SK-N-SH (cell line): ENCODE data around the gene IZUMO1.
"Not testable (repeated sequence)": the region's sequence is repeated elsewhere in the genome, so short reads cannot be mapped to it uniquely, and the experiment has no call there.

ENCODE experiments used
- CHD2 ChIP-seq: fragments of 150-350 bp; IDR thresholded peaks from 2 replicates; pipeline ENCODE4 v1.6.1; 2018; ENCODE audit warnings: low read length; ENCODE audit not compliant: partially characterized antibody
- EZH2phosphoT487 ChIP-seq: fragments of 200-600 bp; sonication (generic); IDR thresholded peaks from 2 replicates; pipeline ENCODE4 v1.6.1; 2017; ENCODE audit warnings: low read depth, mixed run types, mild to moderate bottlenecking, antibody characterized with exemption, moderate library complexity, borderline replicate concordance
- MEF2A ChIP-seq: IDR thresholded peaks from 2 replicates; pipeline ENCODE4 v1.4.0; 2012; ENCODE audit warnings: low read depth, borderline replicate concordance
- NFIC ChIP-seq: IDR thresholded peaks from 2 replicates; pipeline ENCODE4 v1.4.0; 2012; ENCODE audit warnings: borderline replicate concordance
- NRF1 ChIP-seq: IDR thresholded peaks from 2 replicates; pipeline ENCODE4 v1.6.1; 2012; ENCODE audit warnings: low read depth, mild to moderate bottlenecking, low read length
- POLR2AphosphoS5 ChIP-seq: IDR thresholded peaks from 2 replicates; pipeline ENCODE4 v1.6.1; 2012; ENCODE audit warnings: low read depth, low read length
- SIN3A ChIP-seq: IDR thresholded peaks from 2 replicates; pipeline ENCODE4 v1.6.1; 2012; ENCODE audit warnings: low read depth, mild to moderate bottlenecking, low read length, moderate library complexity, borderline replicate concordance
- TAF1 ChIP-seq: IDR thresholded peaks from 2 replicates; pipeline ENCODE4 v1.6.1; 2012; ENCODE audit warnings: low read depth, mild to moderate bottlenecking, low read length, moderate library complexity, borderline replicate concordance
- TEAD4 ChIP-seq: IDR thresholded peaks from 2 replicates; pipeline ENCODE4 v1.4.0; 2012; ENCODE audit warnings: mild to moderate bottlenecking, borderline replicate concordance; ENCODE audit not compliant: insufficient read depth
- TF ChIP-seq, protein P1 (sequence below): fragments of 200-600 bp; sonication (generic); IDR thresholded peaks from 2 replicates; pipeline ENCODE4 v1.6.1; 2017; ENCODE audit warnings: antibody characterized with exemption, mild to moderate bottlenecking, moderate library complexity
- TF ChIP-seq, protein P2 (sequence below): fragments of 150-350 bp; IDR thresholded peaks from 2 replicates; pipeline ENCODE4 v1.6.1; 2017; ENCODE audit warnings: antibody characterized with exemption, low read length, low read depth, borderline replicate concordance
- TF ChIP-seq, protein P3 (sequence below): IDR thresholded peaks from 2 replicates; pipeline ENCODE4 v1.6.1; 2012; ENCODE audit warnings: mild to moderate bottlenecking, low read depth, low read length, moderate library complexity

DNA sequence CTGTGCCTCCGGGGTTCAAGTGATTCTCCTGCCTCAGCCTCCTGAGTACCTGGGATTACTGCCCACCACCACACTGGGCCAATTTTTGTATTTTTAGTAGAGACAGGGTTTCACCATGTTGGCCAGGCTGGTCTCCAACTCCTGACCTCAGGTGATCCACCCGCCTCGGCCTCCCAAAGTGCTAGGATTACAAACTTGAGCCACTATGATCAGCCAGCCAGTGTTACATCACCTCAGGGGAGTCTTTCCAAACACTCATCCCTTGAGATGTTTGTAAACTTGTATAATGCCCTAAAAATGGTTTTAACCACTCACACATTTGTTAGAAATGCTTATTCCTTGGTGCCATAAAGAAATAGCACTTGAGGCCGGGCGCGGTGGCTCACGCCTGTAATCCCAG lies 39.7 kb upstream of the IZUMO1 start:
- TF ChIP-seq, protein P1, sequence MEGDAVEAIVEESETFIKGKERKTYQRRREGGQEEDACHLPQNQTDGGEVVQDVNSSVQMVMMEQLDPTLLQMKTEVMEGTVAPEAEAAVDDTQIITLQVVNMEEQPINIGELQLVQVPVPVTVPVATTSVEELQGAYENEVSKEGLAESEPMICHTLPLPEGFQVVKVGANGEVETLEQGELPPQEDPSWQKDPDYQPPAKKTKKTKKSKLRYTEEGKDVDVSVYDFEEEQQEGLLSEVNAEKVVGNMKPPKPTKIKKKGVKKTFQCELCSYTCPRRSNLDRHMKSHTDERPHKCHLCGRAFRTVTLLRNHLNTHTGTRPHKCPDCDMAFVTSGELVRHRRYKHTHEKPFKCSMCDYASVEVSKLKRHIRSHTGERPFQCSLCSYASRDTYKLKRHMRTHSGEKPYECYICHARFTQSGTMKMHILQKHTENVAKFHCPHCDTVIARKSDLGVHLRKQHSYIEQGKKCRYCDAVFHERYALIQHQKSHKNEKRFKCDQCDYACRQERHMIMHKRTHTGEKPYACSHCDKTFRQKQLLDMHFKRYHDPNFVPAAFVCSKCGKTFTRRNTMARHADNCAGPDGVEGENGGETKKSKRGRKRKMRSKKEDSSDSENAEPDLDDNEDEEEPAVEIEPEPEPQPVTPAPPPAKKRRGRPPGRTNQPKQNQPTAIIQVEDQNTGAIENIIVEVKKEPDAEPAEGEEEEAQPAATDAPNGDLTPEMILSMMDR, result not testable (repeated sequence)
- not testable (repeated sequence) for TF ChIP-seq TEAD4, SIN3A, NFIC, EZH2phosphoT487, NRF1, MEF2A, CHD2, TAF1, POLR2AphosphoS5
- TF ChIP-seq, protein P2, sequence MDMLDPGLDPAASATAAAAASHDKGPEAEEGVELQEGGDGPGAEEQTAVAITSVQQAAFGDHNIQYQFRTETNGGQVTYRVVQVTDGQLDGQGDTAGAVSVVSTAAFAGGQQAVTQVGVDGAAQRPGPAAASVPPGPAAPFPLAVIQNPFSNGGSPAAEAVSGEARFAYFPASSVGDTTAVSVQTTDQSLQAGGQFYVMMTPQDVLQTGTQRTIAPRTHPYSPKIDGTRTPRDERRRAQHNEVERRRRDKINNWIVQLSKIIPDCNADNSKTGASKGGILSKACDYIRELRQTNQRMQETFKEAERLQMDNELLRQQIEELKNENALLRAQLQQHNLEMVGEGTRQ, result not testable (repeated sequence)
- TF ChIP-seq, protein P3, sequence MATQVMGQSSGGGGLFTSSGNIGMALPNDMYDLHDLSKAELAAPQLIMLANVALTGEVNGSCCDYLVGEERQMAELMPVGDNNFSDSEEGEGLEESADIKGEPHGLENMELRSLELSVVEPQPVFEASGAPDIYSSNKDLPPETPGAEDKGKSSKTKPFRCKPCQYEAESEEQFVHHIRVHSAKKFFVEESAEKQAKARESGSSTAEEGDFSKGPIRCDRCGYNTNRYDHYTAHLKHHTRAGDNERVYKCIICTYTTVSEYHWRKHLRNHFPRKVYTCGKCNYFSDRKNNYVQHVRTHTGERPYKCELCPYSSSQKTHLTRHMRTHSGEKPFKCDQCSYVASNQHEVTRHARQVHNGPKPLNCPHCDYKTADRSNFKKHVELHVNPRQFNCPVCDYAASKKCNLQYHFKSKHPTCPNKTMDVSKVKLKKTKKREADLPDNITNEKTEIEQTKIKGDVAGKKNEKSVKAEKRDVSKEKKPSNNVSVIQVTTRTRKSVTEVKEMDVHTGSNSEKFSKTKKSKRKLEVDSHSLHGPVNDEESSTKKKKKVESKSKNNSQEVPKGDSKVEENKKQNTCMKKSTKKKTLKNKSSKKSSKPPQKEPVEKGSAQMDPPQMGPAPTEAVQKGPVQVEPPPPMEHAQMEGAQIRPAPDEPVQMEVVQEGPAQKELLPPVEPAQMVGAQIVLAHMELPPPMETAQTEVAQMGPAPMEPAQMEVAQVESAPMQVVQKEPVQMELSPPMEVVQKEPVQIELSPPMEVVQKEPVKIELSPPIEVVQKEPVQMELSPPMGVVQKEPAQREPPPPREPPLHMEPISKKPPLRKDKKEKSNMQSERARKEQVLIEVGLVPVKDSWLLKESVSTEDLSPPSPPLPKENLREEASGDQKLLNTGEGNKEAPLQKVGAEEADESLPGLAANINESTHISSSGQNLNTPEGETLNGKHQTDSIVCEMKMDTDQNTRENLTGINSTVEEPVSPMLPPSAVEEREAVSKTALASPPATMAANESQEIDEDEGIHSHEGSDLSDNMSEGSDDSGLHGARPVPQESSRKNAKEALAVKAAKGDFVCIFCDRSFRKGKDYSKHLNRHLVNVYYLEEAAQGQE, result not testable (repeated sequence)
